Caco-2 (cell line): ENCODE results near the gene HRNR. TPM values are rescaled to one million over a fixed set of nuclear protein-coding genes. Genes with fewer than 3 reads are reported as not detected.
"Not testable (repeated sequence)": the region's sequence is repeated elsewhere in the genome, so short reads cannot be mapped to it uniquely, and the experiment has no call there.

Experiments
- BruUV-seq: library from RNA; stranded (reverse); fragments of 400-500 nt; replicated peaks from 2 replicates; lab custom pipeline; 2021; lab: Mats Ljungman, UMichigan
- CTCF ChIA-PET: fragments of 300-600 bp; sonication (Branson Sonifier 250); formaldehyde crosslinking; loops from one replicate; lab custom pipeline; 2022; ENCODE audit warnings: antibody characterized with exemption; lab: Charles Lee
- POLR2A ChIA-PET: fragments of 300-600 bp; sonication (Branson Sonifier 250); formaldehyde crosslinking; loops from one replicate; lab custom pipeline; 2022; ENCODE audit warnings: antibody characterized with exemption; lab: Charles Lee
- DNase-seq, 2 experiments: peaks; one replicate each; pipeline versions ENCODE4 v3.0.0 to v3.0.0-alpha.2; 2020 to 2022
- H3K27me3 ChIP-seq: replicated peaks from 2 replicates; pipeline ENCODE4 v1.6.0; 2011; ENCODE audit warnings: low read length; ENCODE audit not compliant: control insufficient read depth, insufficient read depth
- H3K36me3 ChIP-seq: 2 replicates; pipeline ENCODE4 v1.5.1; 2011; ENCODE audit warnings: low read length; ENCODE audit not compliant: control insufficient read depth, insufficient read depth
- H3K4me1 ChIP-seq: fragments of 250-450 bp; sonication (Bioruptor Pico); 2 replicates; pipeline ENCODE4 v1.5.1; 2020; ENCODE audit warnings: mild to moderate bottlenecking
- H3K4me3 ChIP-seq: 2 replicates; pipeline ENCODE4 v1.5.1; 2011; ENCODE audit warnings: low read depth, mild to moderate bottlenecking, control low read depth, low read length
- H3K9me3 ChIP-seq: fragments of 250-450 bp; sonication (Bioruptor Pico); 2 replicates; pipeline ENCODE4 v1.5.1; 2020; ENCODE audit warnings: mild to moderate bottlenecking, moderate library complexity
- H3K27ac Mint-ChIP-seq: one replicate; pipeline ENCODE4 v1.8.0; 2022; ENCODE audit warnings: mixed read lengths; ENCODE audit not compliant: unreplicated experiment
- H3K27me3 Mint-ChIP-seq: one replicate; pipeline ENCODE4 v1.8.0; 2022; ENCODE audit warnings: mixed read lengths; ENCODE audit not compliant: insufficient read depth, unreplicated experiment
- H3K36me3 Mint-ChIP-seq: one replicate; pipeline ENCODE4 v1.8.0; 2022; ENCODE audit warnings: mild to moderate bottlenecking, mixed read lengths; ENCODE audit not compliant: insufficient read depth, unreplicated experiment
- H3K4me1 Mint-ChIP-seq: one replicate; pipeline ENCODE4 v1.8.0; 2022; ENCODE audit warnings: low read depth, mixed read lengths; ENCODE audit not compliant: unreplicated experiment
- H3K4me3 Mint-ChIP-seq: one replicate; pipeline ENCODE4 v1.8.0; 2022; ENCODE audit warnings: mild to moderate bottlenecking, moderate library complexity, mixed read lengths; ENCODE audit not compliant: unreplicated experiment
- H3K9me3 Mint-ChIP-seq: one replicate; pipeline ENCODE4 v1.8.0; 2022; ENCODE audit warnings: mixed read lengths; ENCODE audit not compliant: unreplicated experiment
- CTCF ChIP-seq, 2 experiments: fragments of 200-600 bp in 1 of 2; IDR thresholded peaks; 1 replicate in 1 of 2; 2 replicates in 1 of 2; pipeline versions ENCODE4 v1.5.1 to v1.8.0; 2011 to 2022; ENCODE audit warnings: antibody characterized with exemption in 1 of 2, control low read depth in 1 of 2, inconsistent platforms in 1 of 2, low read depth in 1 of 2, low read length in 1 of 2, mild to moderate bottlenecking in 1 of 2, moderate library complexity in 1 of 2; ENCODE audit not compliant: insufficient read depth in 1 of 2, severe bottlenecking in 1 of 2, unreplicated experiment in 1 of 2
- intact Hi-C: fragments of 100-400 bp; cut with micrococcal nuclease; formaldehyde crosslinking; loops from one replicate; pipeline ENCODE4 v1.10.0; 2022; ENCODE audit not compliant: unreplicated experiment
- total RNA-seq: library from RNA; stranded (reverse); gene quantifications from 2 replicates; pipeline ENCODE4 v1.2.3, GENCODE V29; 2022

HRNR gene
- total RNA-seq, 1 experiment from 2014 or later: not detected

- ChIA-PET CTCF (no interaction called here), POLR2A (no interaction called here)
- Mint-ChIP-seq H3K36me3 (no peaks in the 10 kb centered on the region), H3K27ac (no peak overlapping the region), H3K4me3 (no peak overlapping the region), H3K9me3 (peaks cover 15% of the 10 kb centered on the region), H3K27me3 (peaks cover 8% of the 10 kb centered on the region), H3K4me1 (no peaks in the 10 kb centered on the region)
- DNase-seq: no peak
- no peak overlapping the region for H3K4me3 ChIP-seq
- no peak for TF ChIP-seq CTCF (IDR thresholded peaks at IDR 0.05; ENCODE audit: insufficient read depth in 1 of 2, low read depth in 1 of 2, low read length in 1 of 2, severe bottlenecking in 1 of 2, unreplicated experiment in 1 of 2)
- H3K9me3 ChIP-seq: no peaks in the 10 kb centered on the region
- intact Hi-C loops: no loop called here
- BruUV-seq: no TSS peak
- no peaks in the 10 kb centered on the region for H3K4me1 ChIP-seq
- H3K27me3 ChIP-seq: no peaks in the 10 kb centered on the region
- no peaks in the 10 kb centered on the region for H3K36me3 ChIP-seq
Measured at GRCh38 chr1:152218762-152219436, 5.1 kb downstream of the HRNR start.

- BruUV-seq, H3K36me3 ChIP-seq, H3K27me3 ChIP-seq, H3K4me1 ChIP-seq, H3K27me3 Mint-ChIP-seq, H3K9me3 ChIP-seq, CTCF ChIA-PET, H3K36me3 Mint-ChIP-seq, H3K4me3 Mint-ChIP-seq, POLR2A ChIA-PET, DNase-seq, H3K4me1 Mint-ChIP-seq, intact Hi-C loops, H3K4me3 ChIP-seq, H3K27ac Mint-ChIP-seq: not testable (repeated sequence)
- peaks cover 15% of the 10 kb centered on the region for H3K9me3 Mint-ChIP-seq
Measured at GRCh38 chr1:152215604-152216003, 8.4 kb downstream of the HRNR start.

GRCh38 chr1:152214911-152215310 is 9.1 kb downstream of the HRNR start:
- CTCF ChIA-PET, H3K4me3 ChIP-seq, H3K4me3 Mint-ChIP-seq, H3K9me3 Mint-ChIP-seq, H3K36me3 ChIP-seq, H3K9me3 ChIP-seq, H3K27me3 ChIP-seq, intact Hi-C loops, H3K4me1 Mint-ChIP-seq, H3K27ac Mint-ChIP-seq, H3K27me3 Mint-ChIP-seq, DNase-seq, POLR2A ChIA-PET, H3K36me3 Mint-ChIP-seq, BruUV-seq, H3K4me1 ChIP-seq: not testable (repeated sequence)

GRCh38 chr1:152198982-152199381 is 25.0 kb downstream of the HRNR start:
- ChIA-PET CTCF (interaction anchor here (1.3 kb wide), 1 partner anchor 259 kb away, joined by 3 read pairs; no protein-coding TSS in a partner anchor), POLR2A (no interaction called here)
- H3K27ac Mint-ChIP-seq: no peak overlapping the region
- BruUV-seq: no TSS peak
- no peaks in the 10 kb centered on the region for H3K36me3 Mint-ChIP-seq
- Histone ChIP-seq H3K9me3 (no peaks in the 10 kb centered on the region), H3K4me3 (no peak overlapping the region), H3K4me1 (no peaks in the 10 kb centered on the region), H3K27me3 (no peaks in the 10 kb centered on the region), H3K36me3 (no peaks in the 10 kb centered on the region)
- intact Hi-C loops: no loop called here
- peaks cover 10% of the 10 kb centered on the region for H3K9me3 Mint-ChIP-seq
- H3K4me3 Mint-ChIP-seq: no peak overlapping the region
- DNase-seq: no peak
- H3K4me1 Mint-ChIP-seq: no peaks in the 10 kb centered on the region
- peaks cover 14% of the 10 kb centered on the region for H3K27me3 Mint-ChIP-seq
- TF ChIP-seq CTCF (IDR thresholded peaks at IDR 0.05; ENCODE audit: insufficient read depth in 1 of 2, low read depth in 1 of 2, low read length in 1 of 2, severe bottlenecking in 1 of 2, unreplicated experiment in 1 of 2): no peak
